TTC549 (cell line): ENCODE results near the gene DHRS13.
"Not testable (repeated sequence)": the region's sequence is repeated elsewhere in the genome, so short reads cannot be mapped to it uniquely, and the experiment has no call there.

Experiments
- FAIRE-seq: peaks from 2 replicates; lab custom pipeline; 2012; peaks lifted over from hg19 to GRCh38; lab: Jason Lieb, UNC

The DHRS13 gene

DNA sequence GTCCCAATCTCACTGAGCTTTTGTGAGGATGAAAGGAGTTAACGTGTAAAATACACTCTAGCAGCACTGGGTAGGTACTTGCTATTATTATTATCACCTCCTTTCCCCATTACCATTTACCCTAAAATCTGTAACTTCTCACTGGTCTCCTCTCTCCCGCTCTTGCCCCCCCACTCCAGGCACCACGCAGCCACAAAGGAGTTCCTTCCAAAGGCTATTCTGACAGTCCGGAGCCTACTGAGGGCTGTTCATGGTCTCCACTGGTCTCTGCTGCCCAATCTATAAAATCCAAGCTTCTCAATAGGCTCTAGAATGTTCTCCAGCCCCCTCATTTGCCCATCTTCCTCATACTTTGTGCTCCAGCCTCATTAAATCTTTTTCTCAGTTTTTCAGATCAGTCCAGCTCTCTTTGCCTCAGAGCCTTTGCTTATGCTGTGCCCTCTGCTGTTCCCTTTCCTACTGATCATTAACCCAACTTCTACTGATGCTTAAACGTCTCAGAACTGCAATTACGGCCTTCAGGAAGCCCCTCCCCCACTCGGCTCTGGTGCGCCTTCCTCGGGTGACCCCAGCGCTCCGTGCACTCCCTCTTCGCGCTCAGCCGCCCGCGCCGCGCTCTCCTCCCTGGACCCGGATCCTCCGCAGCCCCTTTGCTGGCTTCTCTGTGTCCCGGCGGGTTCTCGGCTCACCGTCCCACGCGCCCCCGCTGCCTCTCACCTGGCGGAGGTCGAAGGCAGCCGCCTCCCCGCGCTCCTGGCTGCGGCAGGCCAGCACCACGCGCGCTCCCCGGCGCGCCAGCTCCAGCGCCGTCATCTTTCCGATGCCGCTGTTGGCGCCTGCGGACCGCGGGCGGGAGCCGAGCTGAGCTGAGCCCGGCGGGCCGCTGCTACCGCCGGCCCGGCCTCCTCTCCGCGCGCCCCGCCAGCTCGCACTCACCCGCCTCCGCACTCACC, 737 bp downstream of the DHRS13 start:
- no peak for FAIRE-seq

GRCh38 chr17:28900986-28901726, 1.7 kb downstream of the DHRS13 start:
- FAIRE-seq = no peak

GRCh38 chr17:28899212-28899815, 3.6 kb downstream of the DHRS13 start:
- no peak for FAIRE-seq

DNA sequence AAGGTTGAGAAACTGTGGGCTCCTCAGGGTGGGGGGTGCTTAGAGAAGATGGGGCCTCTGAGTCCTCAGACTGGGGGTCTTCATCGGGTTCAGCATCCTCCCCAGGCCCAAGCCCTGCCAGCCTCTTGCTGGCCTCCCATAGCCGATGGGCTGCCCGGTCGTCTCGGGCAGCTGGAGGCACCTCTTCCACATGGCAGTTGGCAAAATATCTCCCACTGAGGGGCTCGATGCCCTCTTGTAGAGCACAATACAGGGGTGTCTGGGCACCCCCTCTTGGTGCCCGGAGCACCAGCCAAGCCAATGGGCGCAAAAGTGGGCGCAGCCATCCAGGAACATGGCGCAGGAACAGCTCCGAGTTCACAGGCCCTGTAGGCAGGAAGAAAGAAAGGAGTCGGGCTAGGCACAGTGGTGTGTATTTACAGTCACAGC, 4.3 kb downstream of the DHRS13 start:
- no peak for FAIRE-seq

DNA sequence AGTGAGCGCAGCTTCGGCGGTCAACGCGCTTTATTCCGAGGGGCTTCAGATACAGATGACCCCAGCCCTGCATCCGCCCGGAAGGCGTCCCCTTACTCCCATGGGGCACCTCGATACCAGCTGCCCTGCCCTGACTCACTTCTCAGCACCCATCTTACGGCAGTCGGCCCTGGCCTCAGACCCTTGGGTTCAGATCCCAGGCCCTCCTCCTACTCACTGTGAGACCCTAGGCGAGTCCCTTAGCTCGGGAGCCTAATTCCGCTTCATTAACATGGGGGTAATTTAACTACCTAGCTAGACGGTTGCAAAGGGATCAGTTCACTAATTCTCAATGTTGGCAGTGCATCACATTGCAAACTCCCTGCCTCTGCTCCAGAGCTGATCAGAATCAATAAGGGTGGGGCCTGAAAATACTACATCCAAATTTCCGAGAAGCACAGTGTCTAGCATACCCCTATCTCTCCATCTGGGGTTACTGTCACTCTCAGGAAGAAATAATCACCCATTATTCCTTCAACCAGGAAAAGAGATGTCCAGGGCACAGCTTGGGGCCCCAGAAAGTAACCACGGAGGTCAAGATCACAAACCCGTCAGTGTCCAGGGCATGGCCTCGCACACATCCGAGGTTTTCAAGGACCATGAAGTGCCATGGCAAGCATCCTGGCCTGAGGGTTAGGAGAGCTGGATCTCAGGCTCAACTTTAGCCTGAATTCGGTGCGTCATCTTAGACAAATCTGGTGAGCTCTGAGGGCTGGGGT, 4.9 kb downstream of the DHRS13 start:
- FAIRE-seq = no peak

GRCh38 chr17:28896884-28897768, 5.8 kb downstream of the DHRS13 start, which contains the start of gene FLOT2:
FLOT2 (minus strand) TSS chr17:28897733; CDS start chr17:28897574, 159 bp downstream.
- FAIRE-seq = no peak

- FAIRE-seq = no peak
These were observed 6.4 kb downstream of the DHRS13 start for GRCh38 chr17:28896491-28896883.

DNA sequence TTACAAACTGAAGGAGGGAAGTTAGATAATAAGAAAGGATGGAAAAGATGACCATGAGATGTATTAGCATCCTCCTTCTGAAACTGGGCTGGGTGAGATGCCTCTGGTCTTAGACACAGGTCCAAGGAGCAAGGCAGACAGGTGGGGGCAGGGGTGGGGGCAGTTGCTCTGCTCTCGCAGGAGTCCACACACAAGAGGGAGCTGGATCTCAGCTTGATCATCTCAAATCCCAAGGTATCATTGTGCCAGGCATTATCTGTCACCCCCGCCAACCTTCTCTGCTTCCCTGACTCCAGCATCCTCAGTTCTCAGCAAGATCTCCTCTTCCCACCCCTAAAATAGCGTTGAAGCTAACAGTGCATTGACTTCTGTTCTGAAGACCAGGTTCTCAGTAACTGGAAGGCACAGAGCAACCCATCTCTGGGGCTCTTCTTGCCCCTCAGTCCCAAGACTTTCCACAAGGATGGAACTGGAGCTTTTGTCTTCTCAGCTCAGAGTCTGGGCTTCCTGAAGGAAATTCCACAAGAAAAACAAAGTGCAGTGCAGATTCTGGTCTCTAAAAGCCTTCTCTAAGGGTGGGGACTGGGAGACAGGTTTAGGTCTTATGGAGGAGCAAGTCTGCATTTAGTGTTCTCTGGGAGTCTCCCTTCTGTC, 7.0 kb downstream of the DHRS13 start:
- FAIRE-seq = no peak

GRCh38 chr17:28893248-28894183, 9.4 kb downstream of the DHRS13 start:
- not testable (repeated sequence) for FAIRE-seq

DNA sequence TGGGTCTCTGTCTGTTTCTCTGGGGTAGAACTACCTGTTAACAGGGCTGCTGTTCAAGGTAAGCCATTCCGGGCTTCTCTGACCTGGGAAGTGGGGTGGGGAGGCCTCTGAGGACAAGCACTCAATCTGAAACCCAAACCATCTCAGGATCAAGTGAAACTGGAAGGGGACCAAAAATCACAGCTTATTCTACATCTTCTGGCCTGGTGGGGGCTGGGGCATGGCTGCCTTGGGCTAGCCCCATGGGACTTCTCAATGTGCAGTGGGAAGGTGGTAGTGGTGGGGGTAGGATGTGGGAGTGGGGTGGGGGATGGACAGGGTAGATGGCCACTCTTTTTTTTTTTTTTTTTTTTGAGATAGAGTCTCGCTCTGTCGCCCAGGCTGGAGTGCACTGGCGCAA, 10.9 kb downstream of the DHRS13 start:
- FAIRE-seq = no peak

DNA sequence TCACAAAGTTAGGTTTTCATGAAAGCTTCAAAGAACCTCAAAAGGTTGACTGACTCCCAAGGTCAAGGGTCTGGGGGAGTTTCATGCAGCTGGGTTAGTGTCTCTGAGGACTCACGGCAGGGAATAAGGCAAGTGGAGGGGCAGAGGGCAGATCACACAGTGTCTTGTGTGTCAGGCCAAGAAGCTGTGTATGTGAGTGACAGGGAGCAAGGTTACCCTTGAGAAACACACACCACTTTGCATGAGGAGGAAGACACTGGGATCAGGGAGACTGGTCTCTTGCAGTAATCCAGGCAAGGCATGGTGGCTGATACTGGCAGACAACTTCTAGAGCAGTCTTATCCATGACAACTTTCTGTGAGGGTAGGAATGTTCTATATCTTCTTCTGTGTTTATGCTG, 11.7 kb downstream of the DHRS13 start:
- no peak for FAIRE-seq

- FAIRE-seq = no peak
These were observed 12.9 kb downstream of the DHRS13 start for GRCh38 chr17:28889996-28890395.

GRCh38 chr17:28888832-28889231, 14.0 kb downstream of the DHRS13 start:
- FAIRE-seq = no peak

DNA sequence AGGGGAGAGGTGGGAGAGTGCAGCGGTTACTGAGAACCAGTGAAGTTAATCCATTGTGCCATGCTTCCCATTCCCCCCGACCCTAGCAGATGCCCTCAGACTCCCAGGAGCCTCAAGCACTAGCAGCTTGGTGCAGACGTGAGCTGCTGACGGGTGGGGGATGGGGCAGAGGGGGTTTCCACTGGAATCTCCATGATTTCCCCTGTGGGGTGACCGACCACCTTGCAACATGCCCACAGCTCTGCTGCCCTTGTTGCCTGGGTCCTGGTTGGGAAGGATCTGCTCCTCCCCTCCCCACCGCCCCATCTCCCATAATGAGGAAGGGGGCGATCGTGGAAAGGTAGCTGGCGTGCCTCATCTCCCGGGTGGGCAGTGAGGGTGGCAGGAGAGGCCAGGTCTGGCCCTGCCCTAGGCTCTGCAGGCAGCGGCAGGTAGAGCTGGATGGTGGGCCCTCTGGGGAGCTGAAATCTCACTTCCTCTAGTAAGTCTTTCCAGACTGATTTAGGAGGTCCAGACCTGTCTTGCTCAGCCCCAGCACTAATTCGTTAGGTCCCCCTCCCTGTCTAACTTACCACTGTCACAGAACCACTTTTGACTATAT, 14.9 kb downstream of the DHRS13 start:
- no peak for FAIRE-seq

- FAIRE-seq = no peak
These were observed 16.9 kb downstream of the DHRS13 start for GRCh38 chr17:28885951-28886350.

DNA sequence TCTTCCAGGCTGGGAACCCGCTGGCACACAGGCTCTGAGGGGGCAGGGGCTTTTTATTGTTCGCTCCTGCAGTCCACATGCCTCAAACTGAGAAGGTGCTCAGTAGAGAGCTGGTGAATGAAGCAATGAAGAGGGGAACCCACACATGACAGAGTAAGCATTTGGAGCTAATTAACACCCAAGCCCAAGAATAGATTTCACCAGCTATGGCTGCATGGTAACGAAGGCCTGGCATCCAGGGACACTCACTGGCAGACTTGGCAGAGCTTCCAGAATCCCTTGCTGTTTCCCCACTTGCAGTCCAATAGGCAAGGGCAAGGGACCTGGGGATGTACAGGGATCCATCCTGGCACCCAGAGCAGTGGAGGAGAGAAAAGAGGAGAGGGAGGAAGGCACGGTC, 17.5 kb downstream of the DHRS13 start:
- no peak for FAIRE-seq

- FAIRE-seq = no peak
These were observed 18.7 kb downstream of the DHRS13 start for GRCh38 chr17:28883967-28884702.
